ENCODE measurements around the gene NFRKB. TPM values are rescaled to one million over a fixed set of nuclear protein-coding genes. Genes with fewer than 3 reads are reported as not detected.

NFRKB gene
- total and polyA plus RNA-seq, 12 donors, result 5.0 to 14.5 (median 11.6) TPM

DNA sequence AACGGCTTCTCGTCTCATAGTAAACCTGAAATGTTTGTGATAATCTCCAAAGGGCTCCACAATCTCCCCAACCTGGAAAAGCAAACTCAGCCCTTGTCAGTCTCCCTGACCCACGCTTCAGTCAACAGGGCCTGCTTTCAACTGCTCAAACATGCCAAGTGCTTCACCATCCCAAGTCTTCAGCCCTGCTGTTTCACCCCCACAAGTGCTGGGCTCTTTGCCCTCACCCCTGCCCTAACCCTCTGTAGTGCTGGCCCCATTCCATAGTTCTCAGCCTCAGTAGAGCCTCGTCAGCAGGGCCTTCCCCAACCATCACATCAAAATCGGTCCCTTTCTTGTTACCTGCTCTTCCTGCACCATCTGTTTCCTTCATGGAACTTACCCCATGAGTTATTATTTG is 43.4 kb upstream of the NFRKB start:
- no peak for DNase-seq

DNA sequence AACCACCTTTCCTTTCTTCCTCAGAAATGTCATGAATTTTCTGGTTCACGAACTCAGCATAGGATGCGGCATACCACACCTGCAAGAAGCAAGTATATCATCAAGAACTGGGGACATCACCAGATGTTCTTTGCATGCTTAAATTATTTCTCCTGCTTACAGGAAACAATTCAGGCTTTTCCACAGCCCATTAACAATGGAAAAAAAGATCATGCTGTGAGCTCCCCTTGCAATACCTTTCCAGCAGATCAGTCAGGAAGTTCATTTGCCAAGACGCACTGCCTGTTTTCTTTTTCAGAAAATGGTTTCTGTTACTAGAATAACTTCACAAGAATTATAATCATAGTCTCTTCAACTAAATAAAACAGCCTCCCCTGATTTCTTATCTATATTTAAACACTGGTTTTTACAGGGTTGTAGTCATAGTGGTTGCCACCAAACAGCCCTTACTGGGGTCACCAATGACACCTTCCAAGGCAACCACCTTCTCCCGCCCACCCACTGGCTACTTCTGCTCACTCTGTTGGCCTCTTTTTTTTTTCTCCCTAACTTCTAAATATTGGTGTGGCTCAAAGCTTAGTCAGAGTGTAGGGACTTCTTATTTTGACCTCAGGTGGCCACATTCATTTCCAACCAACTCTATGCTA is 42.3 kb upstream of the NFRKB start:
- TF ChIP-seq CTCF (IDR thresholded peaks at IDR 0.05), result no peak
- no peak for ATAC-seq
- no peak overlapping the region for H3K27ac ChIP-seq
- peaks cover 0 to 46% (median 9%) of the 10 kb centered on the region in 9 donors for H3K36me3 ChIP-seq
- intact Hi-C loops (cut with DNase I), result no loop called here
- no peaks in the 10 kb centered on the region for H3K9me3 ChIP-seq
- H3K4me1 ChIP-seq, result no peaks in the 10 kb centered on the region
- no peaks in the 10 kb centered on the region for H3K27me3 ChIP-seq
- no peak overlapping the region for H3K4me3 ChIP-seq
- DNase-seq, result no peak
- 79 to 80% methylated on average over 4 of the region's 4 CpGs for WGBS, 2 donors

More for the DNA sequence above, 43.4 kb upstream of the NFRKB start:
- intact Hi-C loops (cut with DNase I), result no loop called here
- Histone ChIP-seq H3K27ac (no peak overlapping the region), H3K36me3 (peaks cover 0 to 55% (median 9%) of the 10 kb centered on the region in 9 donors), H3K4me1 (no peaks in the 10 kb centered on the region), H3K9me3 (no peaks in the 10 kb centered on the region), H3K27me3 (no peaks in the 10 kb centered on the region), H3K4me3 (no peak overlapping the region)
- WGBS, 2 donors, result 83 to 92% methylated on average over 5 of the region's 5 CpGs
- TF ChIP-seq CTCF (IDR thresholded peaks at IDR 0.05), result no peak
- no peak for ATAC-seq

DNA sequence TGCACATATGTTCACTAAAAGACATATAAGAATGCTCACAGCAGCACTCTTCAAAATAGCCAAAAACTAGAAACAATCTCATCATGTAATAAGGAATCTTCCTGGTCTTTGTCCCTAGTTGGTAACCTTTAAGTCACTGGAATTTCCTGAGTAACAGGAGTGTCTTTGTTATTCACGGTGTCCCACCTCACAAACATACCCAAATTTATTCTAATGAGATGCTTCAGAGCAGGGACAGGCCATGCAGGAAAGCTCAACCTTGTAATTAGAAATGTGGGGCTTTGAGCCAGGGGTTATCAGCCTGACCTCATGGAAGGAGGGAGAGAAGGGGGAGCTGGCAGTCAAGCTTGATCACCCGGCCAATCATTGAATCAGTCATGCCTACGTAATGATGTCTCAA is 40.3 kb upstream of the NFRKB start:
- intact Hi-C loops (cut with DNase I), result no loop called here
- Histone ChIP-seq H3K9me3 (no peaks in the 10 kb centered on the region), H3K36me3 (peaks cover 0 to 42% (median 5%) of the 10 kb centered on the region in 9 donors), H3K4me3 (no peak overlapping the region), H3K4me1 (peaks cover 0 to 4% (median 0%) of the 10 kb centered on the region in 9 donors), H3K27me3 (no peaks in the 10 kb centered on the region), H3K27ac (no peak overlapping the region)
- ATAC-seq, result no peak
- 79 to 84% methylated on average over 3 of the region's 3 CpGs for WGBS, 2 donors
- TF ChIP-seq CTCF (IDR thresholded peaks at IDR 0.05), result no peak
- no peak for DNase-seq

DNA sequence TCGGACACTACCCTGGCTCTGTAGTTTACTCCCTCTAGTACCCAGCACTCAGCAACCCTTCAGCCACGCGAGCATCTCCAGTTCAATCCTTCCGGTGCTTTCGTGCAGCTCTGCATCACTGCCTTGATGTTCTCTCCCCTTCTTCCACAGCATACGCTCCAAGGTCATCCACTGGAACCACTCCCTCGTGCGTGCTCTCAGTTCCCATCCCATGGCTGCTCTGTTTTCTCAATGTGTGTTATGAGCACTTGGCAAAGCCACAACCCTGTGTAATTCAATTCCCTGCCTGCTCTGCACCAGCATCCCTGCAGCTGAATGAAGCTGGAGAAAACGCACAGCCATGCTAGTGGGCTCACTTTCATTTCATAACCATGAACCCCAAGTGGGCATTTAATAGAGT is 38.5 kb upstream of the NFRKB start:
- no peak for TF ChIP-seq CTCF (IDR thresholded peaks at IDR 0.05)
- Histone ChIP-seq H3K4me1 (peaks cover 0 to 14% (median 0%) of the 10 kb centered on the region in 9 donors), H3K27ac (no peak overlapping the region), H3K27me3 (no peaks in the 10 kb centered on the region), H3K36me3 (peaks cover 0 to 57% (median 20%) of the 10 kb centered on the region in 9 donors), H3K9me3 (no peaks in the 10 kb centered on the region), H3K4me3 (no peak overlapping the region)
- WGBS, 2 donors, result 95 to 96% methylated on average over 9 of the region's 9 CpGs
- ATAC-seq (no peak), DNase-seq (no peak)
- intact Hi-C loops (cut with DNase I), result loop anchor here in 1 of 10 donors (2.0 kb wide), 1 partner anchor 21 kb away; no protein-coding TSS in a partner anchor

Data from heart right ventricle (tissue), 16 donors.